Measurements from ENCODE around the gene UGT2B17. TPM values are rescaled to one million over a fixed set of nuclear protein-coding genes. Genes with fewer than 3 reads are reported as not detected.

The UGT2B17 gene
- total RNA-seq, 1 experiment from 2014 or later, result not detected

DNA sequence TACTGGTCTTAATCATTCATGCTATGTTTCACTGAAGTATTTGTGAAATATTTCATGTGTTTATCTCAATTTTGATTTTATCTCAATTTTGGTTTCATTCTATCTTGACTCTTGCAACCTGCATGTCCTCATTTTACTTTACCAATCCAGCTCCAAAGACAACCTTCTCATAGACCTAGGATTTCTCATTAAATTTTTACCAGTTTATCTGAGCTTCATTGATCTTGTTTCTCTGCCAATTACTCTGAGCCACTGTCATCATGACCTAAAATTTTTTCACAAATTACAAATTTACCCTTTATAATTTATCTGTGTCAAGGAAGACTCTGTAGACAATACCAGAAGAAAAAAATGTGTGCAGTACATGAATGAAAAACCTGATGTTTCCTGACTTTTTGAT, 18.6 kb upstream of the UGT2B17 start:
- no peaks in the 10 kb centered on the region for H4K20me1 ChIP-seq (ENCODE audit: insufficient read depth, low read depth, low read length)
- H3K36me3 ChIP-seq (ENCODE audit: insufficient read depth, low read length), result no peaks in the 10 kb centered on the region
- H3K27ac ChIP-seq (ENCODE audit: low read length), result no peak overlapping the region
- no peaks in the 10 kb centered on the region for H3K4me1 ChIP-seq (ENCODE audit: low read length)
- H3K9me3 ChIP-seq (ENCODE audit: low read length), result no peaks in the 10 kb centered on the region
- H3K9me2 ChIP-seq (replicated peaks; ENCODE audit: insufficient read depth, low read length), result no peaks in the 10 kb centered on the region
- H3K4me3 ChIP-seq (ENCODE audit: low read length), result no peak overlapping the region
- no peak for DNase-seq
- no peak overlapping the region for H3K9ac ChIP-seq (ENCODE audit: low read length)
- H3K79me2 ChIP-seq (ENCODE audit: low read length), result no peaks in the 10 kb centered on the region
- H3K27me3 ChIP-seq (ENCODE audit: low read length), result no peaks in the 10 kb centered on the region
- no peak overlapping the region for H2AFZ ChIP-seq (ENCODE audit: low read length)
- H3K4me2 ChIP-seq (ENCODE audit: low read depth, low read length, poor library complexity, severe bottlenecking), result no peak overlapping the region

GRCh38 chr4:68593112-68593511, 17.0 kb upstream of the UGT2B17 start:
- H3K27ac ChIP-seq (ENCODE audit: low read length), result no peak overlapping the region
- H3K9me2 ChIP-seq (replicated peaks; ENCODE audit: insufficient read depth, low read length), result no peaks in the 10 kb centered on the region
- no peak overlapping the region for H3K9ac ChIP-seq (ENCODE audit: low read length)
- H4K20me1 ChIP-seq (ENCODE audit: insufficient read depth, low read depth, low read length), result no peaks in the 10 kb centered on the region
- H2AFZ ChIP-seq (ENCODE audit: low read length), result no peak overlapping the region
- no peak overlapping the region for H3K4me3 ChIP-seq (ENCODE audit: low read length)
- DNase-seq, result no peak
- no peaks in the 10 kb centered on the region for H3K79me2 ChIP-seq (ENCODE audit: low read length)
- H3K27me3 ChIP-seq (ENCODE audit: low read length), result no peaks in the 10 kb centered on the region
- no peaks in the 10 kb centered on the region for H3K9me3 ChIP-seq (ENCODE audit: low read length)
- H3K4me2 ChIP-seq (ENCODE audit: low read depth, low read length, poor library complexity, severe bottlenecking), result no peak overlapping the region
- H3K4me1 ChIP-seq (ENCODE audit: low read length), result no peaks in the 10 kb centered on the region
- H3K36me3 ChIP-seq (ENCODE audit: insufficient read depth, low read length), result no peaks in the 10 kb centered on the region

DNA sequence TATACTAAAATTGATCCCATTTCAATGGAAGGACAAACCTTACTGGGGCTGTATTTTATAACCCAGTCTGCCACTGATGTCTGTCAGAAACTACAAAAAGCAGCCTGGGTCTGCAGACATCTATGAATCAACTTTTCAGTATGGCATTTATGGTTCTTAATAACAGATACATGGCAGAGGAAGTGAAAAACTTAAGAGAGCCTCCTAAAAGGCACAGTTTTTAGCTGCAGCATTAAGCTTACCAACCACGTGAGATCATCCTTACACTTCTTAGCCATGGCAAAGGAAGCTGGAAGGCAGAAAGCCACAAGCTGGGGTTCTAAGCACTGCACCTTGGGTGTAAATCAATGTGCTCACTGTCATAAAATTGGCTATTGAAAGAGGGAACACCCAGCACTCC, 16.6 kb upstream of the UGT2B17 start:
- Histone ChIP-seq H3K4me3 (ENCODE audit: low read length) (no peak overlapping the region), H2AFZ (ENCODE audit: low read length) (no peak overlapping the region), H3K79me2 (ENCODE audit: low read length) (no peaks in the 10 kb centered on the region), H3K4me2 (ENCODE audit: low read depth, low read length, poor library complexity, severe bottlenecking) (no peak overlapping the region), H4K20me1 (ENCODE audit: insufficient read depth, low read depth, low read length) (no peaks in the 10 kb centered on the region), H3K4me1 (ENCODE audit: low read length) (no peaks in the 10 kb centered on the region), H3K27ac (ENCODE audit: low read length) (no peak overlapping the region), H3K9me3 (ENCODE audit: low read length) (no peaks in the 10 kb centered on the region), H3K9me2 (replicated peaks; ENCODE audit: insufficient read depth, low read length) (no peaks in the 10 kb centered on the region), H3K9ac (ENCODE audit: low read length) (no peak overlapping the region), H3K36me3 (ENCODE audit: insufficient read depth, low read length) (no peaks in the 10 kb centered on the region), H3K27me3 (ENCODE audit: low read length) (no peaks in the 10 kb centered on the region)
- no peak for DNase-seq

- Histone ChIP-seq H2AFZ (ENCODE audit: low read length) (no peak overlapping the region), H3K27me3 (ENCODE audit: low read length) (no peaks in the 10 kb centered on the region), H4K20me1 (ENCODE audit: insufficient read depth, low read depth, low read length) (no peaks in the 10 kb centered on the region), H3K9me2 (replicated peaks; ENCODE audit: insufficient read depth, low read length) (no peaks in the 10 kb centered on the region), H3K4me1 (ENCODE audit: low read length) (no peaks in the 10 kb centered on the region), H3K4me3 (ENCODE audit: low read length) (no peak overlapping the region), H3K9ac (ENCODE audit: low read length) (no peak overlapping the region), H3K27ac (ENCODE audit: low read length) (no peak overlapping the region), H3K4me2 (ENCODE audit: low read depth, low read length, poor library complexity, severe bottlenecking) (no peak overlapping the region), H3K36me3 (ENCODE audit: insufficient read depth, low read length) (no peaks in the 10 kb centered on the region), H3K9me3 (ENCODE audit: low read length) (no peaks in the 10 kb centered on the region), H3K79me2 (ENCODE audit: low read length) (no peaks in the 10 kb centered on the region)
- no peak for DNase-seq
Measured at GRCh38 chr4:68591204-68591603, 15.1 kb upstream of the UGT2B17 start.

- no peaks in the 10 kb centered on the region for H3K9me3 ChIP-seq (ENCODE audit: low read length)
- H3K9me2 ChIP-seq (replicated peaks; ENCODE audit: insufficient read depth, low read length), result no peaks in the 10 kb centered on the region
- H3K79me2 ChIP-seq (ENCODE audit: low read length), result no peaks in the 10 kb centered on the region
- H3K36me3 ChIP-seq (ENCODE audit: insufficient read depth, low read length), result no peaks in the 10 kb centered on the region
- no peak overlapping the region for H3K27ac ChIP-seq (ENCODE audit: low read length)
- H3K4me2 ChIP-seq (ENCODE audit: low read depth, low read length, poor library complexity, severe bottlenecking), result no peak overlapping the region
- no peak overlapping the region for H2AFZ ChIP-seq (ENCODE audit: low read length)
- H3K27me3 ChIP-seq (ENCODE audit: low read length), result no peaks in the 10 kb centered on the region
- H3K4me1 ChIP-seq (ENCODE audit: low read length), result no peaks in the 10 kb centered on the region
- no peaks in the 10 kb centered on the region for H4K20me1 ChIP-seq (ENCODE audit: insufficient read depth, low read depth, low read length)
- no peak overlapping the region for H3K9ac ChIP-seq (ENCODE audit: low read length)
- H3K4me3 ChIP-seq (ENCODE audit: low read length), result no peak overlapping the region
- no peak for DNase-seq
Measured at GRCh38 chr4:68589790-68590189, 13.7 kb upstream of the UGT2B17 start.

DNA sequence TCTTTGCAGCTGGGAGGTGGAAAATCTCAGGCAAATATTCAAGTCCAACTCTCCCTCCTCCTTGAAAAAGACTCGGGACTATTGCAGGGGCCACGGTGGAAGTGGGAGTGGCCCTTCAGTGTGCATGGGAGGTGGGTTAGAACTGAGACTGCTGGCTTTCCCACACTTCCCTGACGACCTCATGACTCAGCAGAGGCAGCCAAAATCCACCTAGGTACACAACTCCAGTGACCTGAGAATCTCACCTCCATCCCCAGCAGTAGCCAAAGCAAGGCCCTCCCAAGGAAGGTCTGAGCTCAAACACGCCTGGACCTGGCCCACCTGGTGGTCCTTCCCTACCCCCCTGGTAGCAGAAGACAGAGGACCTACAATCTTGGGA, 6.2 kb upstream of the UGT2B17 start:
- H4K20me1 ChIP-seq (ENCODE audit: insufficient read depth, low read depth, low read length), result no peaks in the 10 kb centered on the region
- H2AFZ ChIP-seq (ENCODE audit: low read length), result no peak overlapping the region
- no peak overlapping the region for H3K4me2 ChIP-seq (ENCODE audit: low read depth, low read length, poor library complexity, severe bottlenecking)
- no peak overlapping the region for H3K27ac ChIP-seq (ENCODE audit: low read length)
- H3K9me2 ChIP-seq (replicated peaks; ENCODE audit: insufficient read depth, low read length), result no peaks in the 10 kb centered on the region
- no peaks in the 10 kb centered on the region for H3K27me3 ChIP-seq (ENCODE audit: low read length)
- H3K9me3 ChIP-seq (ENCODE audit: low read length), result no peaks in the 10 kb centered on the region
- H3K4me3 ChIP-seq (ENCODE audit: low read length), result no peak overlapping the region
- no peak overlapping the region for H3K9ac ChIP-seq (ENCODE audit: low read length)
- no peak for DNase-seq
- no peaks in the 10 kb centered on the region for H3K36me3 ChIP-seq (ENCODE audit: insufficient read depth, low read length)
- H3K4me1 ChIP-seq (ENCODE audit: low read length), result no peaks in the 10 kb centered on the region
- H3K79me2 ChIP-seq (ENCODE audit: low read length), result no peaks in the 10 kb centered on the region

DNA sequence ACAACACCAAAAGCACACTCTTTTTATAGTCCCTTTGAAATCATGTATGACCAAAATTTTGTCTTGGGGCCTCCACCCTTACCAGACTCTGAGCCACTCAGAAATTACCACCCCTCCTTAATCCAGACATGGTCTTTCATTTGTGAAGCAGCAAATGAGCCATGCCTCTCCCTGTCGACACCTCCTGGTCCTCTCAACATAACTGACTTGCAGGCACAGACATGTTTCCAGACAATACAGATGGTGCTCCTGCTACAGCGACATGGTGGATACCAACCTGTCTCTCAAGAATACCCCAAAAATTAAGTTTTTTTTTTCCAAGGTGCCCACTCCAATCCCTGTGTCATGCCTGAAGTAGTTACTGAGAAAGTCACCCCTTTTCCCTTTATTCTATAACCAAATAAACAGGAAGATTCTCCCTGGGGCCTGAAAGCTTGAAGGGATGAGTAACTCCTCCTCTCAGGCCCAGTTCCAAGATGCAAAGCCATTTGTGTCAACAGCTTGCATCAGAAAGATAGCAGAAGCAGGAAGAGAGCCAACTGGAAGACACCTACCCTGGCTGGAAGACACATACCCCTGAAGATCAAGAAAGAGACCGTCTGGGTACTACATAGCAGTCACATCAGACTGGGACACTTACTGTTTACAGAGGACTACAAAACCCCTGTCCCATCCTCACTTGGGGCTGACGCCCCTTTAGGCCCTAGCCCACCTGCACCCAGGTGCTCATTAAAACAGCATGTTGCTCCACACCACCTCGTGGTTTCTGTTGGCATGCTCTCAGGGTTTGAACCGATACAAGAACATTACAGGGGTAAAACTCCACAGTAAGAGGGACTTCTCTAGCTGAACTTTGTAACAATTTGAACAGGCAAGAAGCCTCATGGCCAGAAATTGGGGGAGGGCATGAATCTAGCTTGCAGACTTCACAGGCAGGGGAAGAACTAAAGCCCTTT, 5.5 kb upstream of the UGT2B17 start:
- Histone ChIP-seq H3K27ac (ENCODE audit: low read length) (no peak overlapping the region), H3K9me3 (ENCODE audit: low read length) (no peaks in the 10 kb centered on the region), H3K27me3 (ENCODE audit: low read length) (no peaks in the 10 kb centered on the region), H4K20me1 (ENCODE audit: insufficient read depth, low read depth, low read length) (no peaks in the 10 kb centered on the region), H3K9ac (ENCODE audit: low read length) (no peak overlapping the region), H3K36me3 (ENCODE audit: insufficient read depth, low read length) (no peaks in the 10 kb centered on the region), H3K4me1 (ENCODE audit: low read length) (no peaks in the 10 kb centered on the region), H2AFZ (ENCODE audit: low read length) (no peak overlapping the region), H3K4me2 (ENCODE audit: low read depth, low read length, poor library complexity, severe bottlenecking) (no peak overlapping the region), H3K9me2 (replicated peaks; ENCODE audit: insufficient read depth, low read length) (no peaks in the 10 kb centered on the region), H3K79me2 (ENCODE audit: low read length) (no peaks in the 10 kb centered on the region), H3K4me3 (ENCODE audit: low read length) (no peak overlapping the region)
- DNase-seq, result no peak

GRCh38 chr4:68577590-68577989, 1.5 kb upstream of the UGT2B17 start:
- no peak overlapping the region for H3K4me2 ChIP-seq (ENCODE audit: low read depth, low read length, poor library complexity, severe bottlenecking)
- no peak overlapping the region for H2AFZ ChIP-seq (ENCODE audit: low read length)
- H3K27ac ChIP-seq (ENCODE audit: low read length), result no peak overlapping the region
- H3K4me3 ChIP-seq (ENCODE audit: low read length), result no peak overlapping the region
- no peak for DNase-seq
- H3K79me2 ChIP-seq (ENCODE audit: low read length), result no peaks in the 10 kb centered on the region
- H3K36me3 ChIP-seq (ENCODE audit: insufficient read depth, low read length), result no peaks in the 10 kb centered on the region
- H3K27me3 ChIP-seq (ENCODE audit: low read length), result no peaks in the 10 kb centered on the region
- H3K9ac ChIP-seq (ENCODE audit: low read length), result no peak overlapping the region
- H3K9me3 ChIP-seq (ENCODE audit: low read length), result no peaks in the 10 kb centered on the region
- H3K9me2 ChIP-seq (replicated peaks; ENCODE audit: insufficient read depth, low read length), result no peaks in the 10 kb centered on the region
- no peaks in the 10 kb centered on the region for H3K4me1 ChIP-seq (ENCODE audit: low read length)
- H4K20me1 ChIP-seq (ENCODE audit: insufficient read depth, low read depth, low read length), result no peaks in the 10 kb centered on the region
